ENCODE measurements around the gene ABHD2.
"Not testable (repeated sequence)": the region's sequence is repeated elsewhere in the genome, so short reads cannot be mapped to it uniquely, and the experiment has no call there.

Gene ABHD2

GRCh38 chr15:89101302-89102193 is 13.3 kb downstream of the ABHD2 start:
- no peak for DNase-seq

DNA sequence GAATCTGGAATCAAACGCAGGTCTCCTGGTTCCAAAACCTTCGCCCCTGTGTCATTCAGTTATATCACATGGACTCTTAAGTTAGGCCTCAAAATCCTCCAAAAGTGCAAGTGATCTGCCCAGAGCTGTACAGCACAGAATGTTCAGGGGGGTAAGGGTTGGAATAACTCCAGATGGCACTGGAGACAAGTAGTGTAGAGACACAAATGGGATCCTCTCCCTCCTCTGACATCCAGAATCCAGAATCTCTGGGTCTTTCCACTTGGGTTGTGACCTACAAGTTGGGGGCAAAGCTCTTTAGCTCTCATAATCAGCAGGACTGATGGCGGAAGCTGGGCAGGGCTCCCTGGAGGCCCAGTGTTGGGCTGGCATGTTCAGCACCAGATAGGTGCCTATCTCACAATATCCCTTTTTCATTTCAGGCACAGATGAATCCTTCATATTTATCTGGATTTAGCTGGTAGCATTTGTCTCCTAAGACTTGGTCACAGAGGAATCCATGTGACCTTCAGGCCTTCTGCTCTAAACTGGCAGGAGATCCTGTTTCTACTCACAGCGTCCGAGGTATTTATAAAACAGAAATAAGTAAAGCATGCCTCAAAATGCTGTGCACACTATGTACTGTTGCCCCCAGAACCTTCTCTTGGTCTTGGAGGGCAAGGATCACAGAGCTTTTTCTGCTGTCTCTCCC is 15.4 kb downstream of the ABHD2 start:
- DNase-seq: no peak

- no peak for DNase-seq
Observed at GRCh38 chr15:89104172-89104564, 15.9 kb downstream of the ABHD2 start.

DNA sequence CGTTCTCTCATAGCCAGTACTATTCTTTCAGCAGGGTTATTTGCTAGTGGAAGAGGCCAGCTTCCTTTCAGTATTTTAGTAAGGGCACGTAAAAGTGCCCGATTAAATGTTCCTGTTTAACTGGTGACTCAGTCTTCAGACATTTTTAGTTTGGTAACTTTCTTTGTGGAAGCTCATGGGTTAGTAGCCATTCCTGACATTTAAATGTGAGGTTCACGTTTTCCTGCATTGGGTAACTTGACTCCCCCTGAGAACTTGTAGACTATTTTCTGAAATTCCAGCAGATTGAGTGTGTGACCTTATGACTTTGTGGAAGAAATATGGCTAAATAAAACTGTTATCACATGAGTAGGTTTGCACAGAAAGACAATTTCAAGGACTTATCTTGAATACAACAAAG is 16.9 kb downstream of the ABHD2 start:
- no peak for DNase-seq

GRCh38 chr15:89106200-89106599 is 17.9 kb downstream of the ABHD2 start:
- DNase-seq: no peak

- DNase-seq: no peak
Observed at GRCh38 chr15:89107984-89108383, 19.7 kb downstream of the ABHD2 start.

GRCh38 chr15:89108835-89109234 is 20.6 kb downstream of the ABHD2 start:
- DNase-seq: no peak

DNA sequence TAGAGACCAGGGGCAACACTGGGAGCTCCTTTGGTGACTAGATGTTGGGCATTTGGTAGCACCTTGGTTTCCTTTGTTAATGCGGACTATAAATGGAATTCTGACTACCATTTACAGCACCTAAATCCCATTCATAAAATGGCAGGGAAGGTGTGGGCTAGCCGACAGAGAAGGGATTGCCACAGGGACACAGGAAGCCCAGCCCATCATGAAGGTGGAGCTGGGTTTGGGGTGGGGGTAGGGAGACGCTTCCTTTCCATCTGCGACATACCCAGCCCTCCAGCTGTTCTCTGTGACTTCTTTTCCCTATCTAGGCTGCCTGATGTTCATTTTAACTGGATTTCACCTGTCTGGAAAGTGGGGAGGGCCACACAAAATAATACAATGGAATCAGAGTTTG is 21.0 kb downstream of the ABHD2 start:
- DNase-seq: no peak

DNA sequence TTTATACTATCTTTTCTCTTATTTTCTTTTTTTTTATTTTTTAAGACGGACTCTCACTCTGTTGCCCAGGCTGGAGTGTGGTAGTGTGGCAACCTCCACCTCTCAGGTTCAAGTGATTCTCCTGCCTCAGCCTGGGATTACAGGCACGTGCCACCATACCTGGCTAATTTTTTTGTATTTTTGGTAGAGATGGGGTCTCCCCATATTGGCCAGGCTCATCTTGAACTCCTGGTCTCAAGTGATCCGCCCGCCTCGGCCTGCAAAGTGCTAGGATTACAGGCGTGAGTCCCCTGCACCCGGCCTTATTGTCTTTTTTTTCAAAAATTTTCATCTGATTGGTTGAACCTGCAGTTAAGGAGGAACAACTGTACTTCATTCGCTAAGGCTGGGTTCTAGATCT is 21.8 kb downstream of the ABHD2 start:
- no peak for DNase-seq

DNA sequence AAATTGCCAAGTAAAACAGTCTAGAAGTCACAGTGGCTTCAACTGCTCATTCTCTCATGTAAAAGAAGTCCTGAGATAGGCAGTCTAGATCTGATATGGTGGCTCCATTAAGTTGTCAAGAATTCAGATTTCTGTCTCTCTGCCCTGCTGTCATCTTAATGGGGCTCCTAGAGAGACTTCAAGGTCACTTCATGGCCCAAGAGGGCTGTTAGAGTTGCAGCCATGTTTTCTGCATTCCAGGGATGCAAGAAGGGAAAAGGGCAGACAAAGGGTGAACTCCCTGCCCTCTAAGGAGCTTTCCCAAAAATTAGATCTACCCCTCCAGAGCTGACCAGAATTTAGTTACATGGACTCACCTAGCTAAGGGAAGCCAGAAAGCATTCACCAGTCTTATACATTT is 23.1 kb downstream of the ABHD2 start:
- DNase-seq: no peak

DNA sequence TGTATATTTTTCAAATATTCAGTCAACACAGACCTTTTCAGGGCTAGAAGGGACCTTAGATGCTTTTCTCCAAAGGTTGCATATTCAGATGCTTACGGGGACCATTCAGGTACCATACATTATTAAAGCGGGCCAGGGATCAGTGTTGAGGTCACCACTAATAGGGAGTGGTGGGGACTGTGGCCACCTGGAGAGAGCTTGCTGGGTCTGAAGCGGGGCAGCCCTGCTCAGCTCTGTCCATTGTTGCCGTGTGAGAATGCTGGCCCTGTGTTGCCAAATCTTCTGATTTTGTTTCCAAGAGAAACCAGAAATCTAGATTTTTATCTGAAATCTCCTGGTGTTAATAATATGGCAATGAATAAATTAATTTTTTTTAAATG is 23.7 kb downstream of the ABHD2 start:
- no peak for DNase-seq

DNA sequence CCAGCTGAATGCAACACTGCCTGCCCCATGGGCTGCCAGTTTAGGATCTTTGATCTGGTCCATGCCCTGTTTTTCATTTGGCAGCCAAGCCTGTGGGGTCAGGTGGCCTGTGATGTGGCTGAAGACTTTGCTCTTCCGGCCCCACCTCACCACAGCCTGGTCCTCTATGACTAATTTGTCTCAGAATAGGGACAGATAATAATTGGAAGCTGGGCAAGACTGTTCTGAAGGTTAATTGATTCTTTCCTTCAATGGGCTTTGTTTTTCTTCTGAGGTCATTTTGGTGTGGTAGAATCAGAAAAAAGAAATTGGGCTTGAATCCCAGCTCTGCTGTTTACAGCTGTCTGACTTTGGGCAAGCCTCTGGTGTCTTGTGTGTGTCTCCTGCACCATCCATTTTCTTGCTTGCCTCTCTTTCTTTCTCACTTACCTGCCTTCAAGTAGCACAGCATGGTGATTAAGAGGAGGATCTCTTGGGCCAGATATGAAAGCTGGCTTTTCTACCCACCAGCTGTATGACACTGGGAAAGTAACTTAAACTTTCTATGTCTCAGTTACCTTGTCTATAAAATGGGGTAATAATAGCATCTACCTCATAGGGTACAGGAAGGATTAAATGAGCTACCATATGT is 24.2 kb downstream of the ABHD2 start:
- DNase-seq: no peak

DNA sequence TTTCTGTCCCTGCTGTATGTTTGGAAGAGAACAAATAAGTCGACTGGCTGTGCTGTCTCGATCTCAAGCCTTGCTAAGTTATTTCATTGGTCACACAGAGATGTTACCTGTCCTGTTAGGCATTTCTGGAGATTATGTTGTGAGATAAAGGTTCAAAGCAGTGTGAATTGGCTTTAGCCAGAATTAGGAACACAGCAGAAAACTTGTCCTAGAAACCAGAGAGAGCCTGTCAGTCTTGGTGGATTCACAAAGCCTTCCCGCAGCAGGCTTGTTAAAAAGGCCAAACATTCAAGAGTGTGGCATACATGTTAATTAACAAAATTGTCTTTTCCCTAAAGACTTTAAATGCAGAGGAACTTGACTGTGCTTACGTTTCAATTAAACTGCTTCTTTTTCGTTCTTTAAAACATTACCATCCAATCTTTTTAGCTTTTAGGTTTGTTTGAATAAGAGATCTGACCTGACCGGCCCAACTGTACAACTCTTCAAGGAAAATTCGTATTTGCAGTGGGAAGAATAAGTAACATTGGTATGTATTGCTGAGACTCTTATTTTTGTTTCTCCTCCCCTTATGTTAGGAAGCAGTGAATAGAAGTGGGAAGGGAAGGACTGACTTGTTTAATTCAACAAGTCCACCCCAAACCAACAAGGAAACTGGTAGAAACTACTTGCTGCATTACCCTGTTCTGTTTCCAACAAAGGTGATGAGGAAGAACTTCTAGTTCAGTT is 25.2 kb downstream of the ABHD2 start:
- DNase-seq: no peak

DNA sequence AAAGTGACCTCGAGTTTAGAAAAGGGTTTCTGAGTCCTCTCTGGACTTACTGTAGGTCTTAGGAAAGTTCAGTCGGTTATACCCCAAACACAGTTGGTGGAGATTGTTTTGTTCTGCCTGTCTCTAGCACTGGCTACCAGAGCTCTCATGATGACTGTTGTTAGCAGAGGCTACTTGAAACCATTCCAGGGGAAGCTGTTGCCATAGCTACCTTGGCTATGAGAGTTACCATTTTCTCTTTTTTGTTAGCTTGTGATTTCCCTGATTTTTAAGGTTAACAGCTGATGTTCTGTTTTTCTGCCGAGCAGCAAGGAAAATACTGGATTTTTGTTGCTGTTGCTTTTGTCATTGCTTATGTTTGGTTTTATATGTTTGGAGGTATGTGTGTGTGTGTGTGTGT is 26.7 kb downstream of the ABHD2 start:
- peak; percentile 54 for DNase-seq

- DNase-seq: peak; percentile 72
Observed at GRCh38 chr15:89115547-89115946, 27.3 kb downstream of the ABHD2 start.

DNA sequence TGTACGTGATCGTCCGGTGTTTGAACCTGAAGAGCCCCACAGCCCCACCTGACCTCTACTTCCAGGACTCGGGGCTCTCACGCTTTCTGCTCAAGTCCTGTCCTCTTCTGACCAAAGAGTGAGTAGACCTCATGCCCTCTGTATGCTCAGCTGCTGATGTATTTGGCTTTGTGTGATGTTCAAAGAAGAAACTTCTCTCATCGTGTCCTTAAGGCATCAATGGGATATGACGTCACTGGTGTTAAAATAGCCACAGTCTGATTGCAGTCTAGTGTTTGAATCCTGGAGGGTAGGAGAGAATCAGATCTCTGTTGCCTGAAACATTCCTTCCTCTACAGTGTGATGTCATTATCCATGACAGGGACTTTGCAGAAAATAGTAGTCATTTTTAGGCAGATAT is 28.1 kb downstream of the ABHD2 start:
- peak; percentile 54 for DNase-seq

DNA sequence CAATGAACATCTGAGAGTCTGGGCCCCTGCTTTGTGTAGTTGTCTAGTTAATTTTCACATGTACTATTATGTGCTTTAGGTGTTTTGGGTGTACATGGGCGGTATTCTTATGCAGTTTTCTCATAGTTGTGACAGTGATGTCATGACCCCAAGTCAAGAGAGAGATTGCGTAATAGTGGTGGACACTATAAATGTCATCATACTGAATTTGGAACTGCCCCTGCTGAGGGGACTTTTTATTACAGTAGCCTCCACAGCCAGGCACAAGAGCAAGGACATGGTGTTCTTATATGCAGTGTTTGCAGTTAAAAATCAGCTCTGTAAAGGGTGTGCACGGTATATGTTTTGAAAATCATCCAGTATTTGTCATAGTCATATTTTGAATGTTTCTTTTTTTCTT is 29.5 kb downstream of the ABHD2 start:
- DNase-seq: no peak

DNA sequence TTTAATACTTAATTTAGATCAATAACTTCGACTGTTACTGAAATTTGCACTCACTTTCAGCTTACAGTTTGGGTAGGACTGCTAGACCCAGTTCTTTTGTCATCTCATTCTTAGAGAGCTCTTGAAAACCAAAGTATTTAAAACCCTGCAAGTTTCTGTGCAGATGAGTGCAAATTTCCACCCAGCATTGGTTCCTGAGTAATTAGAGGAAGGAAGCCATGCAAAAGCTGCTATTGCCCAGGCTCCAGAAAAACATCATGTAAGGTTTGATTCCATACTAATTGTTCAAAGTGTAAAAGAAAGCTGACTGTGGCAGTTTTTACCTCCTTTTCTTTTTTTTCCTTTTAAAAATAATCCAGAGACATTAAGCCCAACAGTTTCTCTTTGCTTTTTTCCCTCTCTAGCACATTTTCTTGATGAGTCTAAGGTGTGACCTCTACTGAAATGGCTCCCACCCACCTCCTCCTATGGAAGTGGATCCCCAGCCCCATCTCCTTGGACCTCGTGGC is 30.3 kb downstream of the ABHD2 start:
- DNase-seq: no peak

DNA sequence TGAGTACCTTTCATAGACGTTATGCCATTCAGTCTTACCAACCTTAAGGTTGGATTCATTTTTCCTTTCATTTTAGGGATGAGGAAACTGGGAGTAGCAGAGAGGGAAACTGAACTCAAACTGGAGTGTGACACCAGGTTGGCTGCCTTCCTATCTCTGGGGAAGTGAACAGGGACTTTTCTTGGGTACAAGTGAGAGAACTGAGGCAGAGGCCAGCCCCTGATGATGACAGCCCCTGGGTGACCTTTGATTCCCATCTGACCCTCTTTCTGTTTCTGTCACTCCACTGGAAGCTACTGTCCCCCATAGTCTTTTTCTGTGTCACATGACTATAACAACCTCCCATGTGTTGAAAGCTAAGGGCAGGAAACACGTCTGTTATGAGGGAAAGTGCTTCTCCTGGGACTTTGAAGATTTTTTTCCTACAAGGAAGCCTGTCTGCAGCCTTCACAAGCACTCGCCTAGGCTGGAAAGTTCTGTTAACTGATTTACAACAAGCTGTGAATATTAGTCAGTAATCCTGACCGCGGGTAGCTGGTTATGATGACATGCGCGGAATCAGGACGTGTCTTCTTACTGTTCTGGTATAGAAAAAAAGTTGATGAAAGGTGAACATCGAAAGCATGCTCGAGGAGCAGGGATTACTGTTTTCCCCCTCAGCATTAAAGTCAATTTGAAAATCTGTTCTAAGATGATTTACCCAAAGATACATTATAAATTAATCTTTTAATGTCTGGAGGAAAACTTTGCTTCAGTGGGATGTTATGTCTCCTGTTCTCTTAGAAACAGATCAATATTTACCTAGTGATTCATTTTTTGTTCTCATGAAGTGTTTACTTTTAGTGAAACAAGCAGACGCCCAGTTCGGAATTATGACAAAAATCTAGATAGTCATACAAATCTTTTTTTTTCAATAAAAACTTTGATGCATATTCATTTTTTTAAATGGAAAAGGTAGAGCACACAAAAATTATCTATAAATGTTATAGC is 31.5 kb downstream of the ABHD2 start:
- peak; percentile 8 for DNase-seq

DNA sequence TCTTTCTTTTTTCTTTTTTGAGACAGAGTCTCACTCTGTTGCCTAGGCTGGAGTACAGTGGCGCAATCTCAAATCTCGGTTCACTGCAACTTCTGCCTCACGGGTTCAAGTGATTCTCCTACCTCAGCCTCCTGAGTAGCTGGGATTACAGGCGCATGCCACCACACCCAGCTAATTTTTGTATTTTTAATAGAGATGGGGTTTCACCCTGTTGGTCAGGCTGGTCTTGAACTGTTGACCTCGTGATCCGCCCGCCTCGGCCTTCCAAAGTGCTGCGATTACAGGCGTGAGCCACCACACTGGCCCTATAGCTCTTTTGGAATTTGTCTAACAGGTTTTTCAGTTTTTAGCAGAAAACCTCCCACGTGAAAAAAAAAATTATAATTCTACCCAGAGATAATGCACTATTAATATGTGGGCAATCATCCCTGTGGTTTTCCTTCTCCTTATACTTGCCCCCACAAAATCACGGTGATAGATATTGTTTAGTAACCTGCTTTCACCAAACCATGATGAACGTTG is 32.3 kb downstream of the ABHD2 start:
- not testable (repeated sequence) for DNase-seq

DNA sequence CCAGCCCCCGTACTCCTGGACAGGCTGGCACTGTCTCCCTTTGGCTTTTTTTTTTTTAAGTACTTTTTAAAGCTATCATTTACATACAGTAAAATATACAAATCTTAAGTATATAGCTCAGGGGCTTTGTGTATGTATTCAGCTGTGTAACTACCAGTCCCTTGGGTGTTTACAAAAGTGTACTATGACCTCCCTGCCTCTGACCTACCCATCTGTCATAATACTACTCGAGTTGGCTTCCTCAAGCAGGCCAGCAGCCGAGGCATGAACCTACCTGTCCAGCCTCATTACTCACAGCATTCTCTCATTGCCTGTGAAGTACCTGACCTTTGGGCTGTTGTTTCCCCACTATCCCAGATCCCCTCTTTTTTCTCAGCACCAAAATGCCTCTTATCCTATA is 33.2 kb downstream of the ABHD2 start:
- DNase-seq: no peak
